ENCODE results near the gene U2AF2. TPM values are rescaled to one million over a fixed set of nuclear protein-coding genes. Genes with fewer than 3 reads are reported as not detected.

The U2AF2 gene
- total RNA-seq, 4 donors from 2014 or later: 38.1 to 60.2 (median 50.1) TPM

GRCh38 chr19:55616395-55616875 lies 38.4 kb upstream of the U2AF2 start:
- no peaks in the 10 kb centered on the region for H3K27me3 ChIP-seq
- no peak overlapping the region for H3K27ac ChIP-seq
- DNase-seq (no peak), ATAC-seq (no peak)
- TF ChIP-seq, protein P1, sequence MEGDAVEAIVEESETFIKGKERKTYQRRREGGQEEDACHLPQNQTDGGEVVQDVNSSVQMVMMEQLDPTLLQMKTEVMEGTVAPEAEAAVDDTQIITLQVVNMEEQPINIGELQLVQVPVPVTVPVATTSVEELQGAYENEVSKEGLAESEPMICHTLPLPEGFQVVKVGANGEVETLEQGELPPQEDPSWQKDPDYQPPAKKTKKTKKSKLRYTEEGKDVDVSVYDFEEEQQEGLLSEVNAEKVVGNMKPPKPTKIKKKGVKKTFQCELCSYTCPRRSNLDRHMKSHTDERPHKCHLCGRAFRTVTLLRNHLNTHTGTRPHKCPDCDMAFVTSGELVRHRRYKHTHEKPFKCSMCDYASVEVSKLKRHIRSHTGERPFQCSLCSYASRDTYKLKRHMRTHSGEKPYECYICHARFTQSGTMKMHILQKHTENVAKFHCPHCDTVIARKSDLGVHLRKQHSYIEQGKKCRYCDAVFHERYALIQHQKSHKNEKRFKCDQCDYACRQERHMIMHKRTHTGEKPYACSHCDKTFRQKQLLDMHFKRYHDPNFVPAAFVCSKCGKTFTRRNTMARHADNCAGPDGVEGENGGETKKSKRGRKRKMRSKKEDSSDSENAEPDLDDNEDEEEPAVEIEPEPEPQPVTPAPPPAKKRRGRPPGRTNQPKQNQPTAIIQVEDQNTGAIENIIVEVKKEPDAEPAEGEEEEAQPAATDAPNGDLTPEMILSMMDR (IDR thresholded peaks at IDR 0.05 in 4 of 5, conservative IDR thresholded peaks at IDR 0.05 in 1 of 5): no peak
- TF ChIP-seq POLR2A (IDR thresholded peaks at IDR 0.05): no peak
- intact Hi-C loops (cut with DNase I; ENCODE audit: low total_unique reads) (no loop called here), in situ Hi-C loops (cut with MboI; ENCODE audit: low sequenced_read_pairs in 4 of 4) (no loop called here)
- H3K4me1 ChIP-seq: peaks cover 34 to 41% of the 10 kb centered on the region in 2 donors
- H3K9me3 ChIP-seq: no peaks in the 10 kb centered on the region
- peaks cover 0 to 22% of the 10 kb centered on the region in 2 donors for H3K36me3 ChIP-seq
- no peak overlapping the region for H3K4me3 ChIP-seq

- intact Hi-C loops (cut with DNase I; ENCODE audit: low total_unique reads): no loop called here
- Histone ChIP-seq H3K27ac (peak overlapping the region in 3 of 4 donors; percentile 5 to 98 (median 43)), H3K9me3 (no peaks in the 10 kb centered on the region), H3K27me3 (no peaks in the 10 kb centered on the region), H3K36me3 (peaks cover 0 to 26% of the 10 kb centered on the region in 2 donors), H3K4me3 (no peak overlapping the region), H3K4me1 (peaks cover 24 to 31% of the 10 kb centered on the region in 2 donors)
- DNase-seq (no peak), ATAC-seq (no peak)
- in situ Hi-C loops (cut with MboI; ENCODE audit: low sequenced_read_pairs in 4 of 4): no loop called here
- TF ChIP-seq POLR2A (IDR thresholded peaks at IDR 0.05): no peak
- TF ChIP-seq, protein P1 (IDR thresholded peaks at IDR 0.05 in 4 of 5, conservative IDR thresholded peaks at IDR 0.05 in 1 of 5): no peak
These were observed 37.4 kb upstream of the U2AF2 start for GRCh38 chr19:55617426-55617825.

DNA sequence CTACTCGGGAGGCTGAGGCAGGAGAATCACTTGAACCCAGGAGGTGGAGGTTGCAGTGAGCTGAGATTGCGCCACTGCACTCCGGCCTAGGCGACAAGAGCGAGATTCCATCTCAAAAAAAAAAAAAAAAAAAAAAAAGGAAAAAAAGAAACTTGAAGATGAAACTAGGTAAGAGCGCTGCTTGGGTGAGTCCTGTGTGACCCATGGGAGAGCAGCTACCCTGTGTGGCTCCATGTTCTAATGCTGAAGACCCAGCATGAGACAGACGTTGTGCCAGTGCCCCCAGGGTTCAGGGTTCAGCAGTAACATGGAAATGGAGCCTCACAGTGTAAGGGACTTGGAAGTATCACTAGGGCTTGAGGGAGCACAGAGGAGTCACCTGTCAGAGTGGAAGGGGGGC lies 36.4 kb upstream of the U2AF2 start:
- Histone ChIP-seq H3K36me3 (peaks cover 0 to 26% of the 10 kb centered on the region in 2 donors), H3K4me3 (no peak overlapping the region), H3K4me1 (peaks cover 27 to 38% of the 10 kb centered on the region in 2 donors), H3K9me3 (no peaks in the 10 kb centered on the region), H3K27ac (peak overlapping the region; percentile 31 to 99 (median 98)), H3K27me3 (no peaks in the 10 kb centered on the region)
- ATAC-seq (no peak), DNase-seq (no peak)
- in situ Hi-C loops (cut with MboI; ENCODE audit: low sequenced_read_pairs in 4 of 4): no loop called here
- intact Hi-C loops (cut with DNase I; ENCODE audit: low total_unique reads): no loop called here
- TF ChIP-seq, protein P1 (IDR thresholded peaks at IDR 0.05 in 4 of 5, conservative IDR thresholded peaks at IDR 0.05 in 1 of 5): no peak
- TF ChIP-seq POLR2A (IDR thresholded peaks at IDR 0.05): no peak

- no peaks in the 10 kb centered on the region for H3K27me3 ChIP-seq
- peaks cover 32 to 40% of the 10 kb centered on the region in 2 donors for H3K4me1 ChIP-seq
- TF ChIP-seq, protein P1 (IDR thresholded peaks at IDR 0.05 in 4 of 5, conservative IDR thresholded peaks at IDR 0.05 in 1 of 5): no peak
- TF ChIP-seq POLR2A (IDR thresholded peaks at IDR 0.05): no peak
- peak overlapping the region; percentile 31 to 99 (median 98) for H3K27ac ChIP-seq
- no peak overlapping the region for H3K4me3 ChIP-seq
- H3K36me3 ChIP-seq: peaks cover 0 to 26% of the 10 kb centered on the region in 2 donors
- intact Hi-C loops (cut with DNase I; ENCODE audit: low total_unique reads): no loop called here
- no peaks in the 10 kb centered on the region for H3K9me3 ChIP-seq
- DNase-seq (no peak), ATAC-seq (no peak)
- in situ Hi-C loops (cut with MboI; ENCODE audit: low sequenced_read_pairs in 4 of 4): no loop called here
These were observed 35.5 kb upstream of the U2AF2 start for GRCh38 chr19:55619286-55619685.

Measured in gastrocnemius medialis (tissue), 4 donors.